Neural crest cell (in vitro differentiated cells): Measurements from ENCODE around the gene NOL9. TPM values are rescaled to one million over a fixed set of nuclear protein-coding genes. Genes with fewer than 3 reads are reported as not detected.

Experiments used
- DNase-seq: peaks from one replicate; pipeline ENCODE4 v3.0.0; 2021; ENCODE audit warnings: low read depth, mixed read lengths, low spot score
- H3K27ac Mint-ChIP-seq: one replicate; pipeline ENCODE4 v1.8.0; 2021; ENCODE audit warnings: mild to moderate bottlenecking, mixed read lengths; ENCODE audit not compliant: unreplicated experiment
- H3K27me3 Mint-ChIP-seq: 2 replicates; pipeline ENCODE4 v1.8.0; 2021; ENCODE audit warnings: low read depth, mild to moderate bottlenecking, mixed read lengths
- H3K36me3 Mint-ChIP-seq: 2 replicates; pipeline ENCODE4 v1.8.0; 2021; ENCODE audit warnings: low read depth, mild to moderate bottlenecking, mixed read lengths
- H3K4me1 Mint-ChIP-seq: 2 replicates; pipeline ENCODE4 v1.8.0; 2021; ENCODE audit warnings: mixed read lengths
- H3K4me3 Mint-ChIP-seq: one replicate; pipeline ENCODE4 v1.8.0; 2021; ENCODE audit warnings: mild to moderate bottlenecking, mixed read lengths
- H3K9me3 Mint-ChIP-seq: 2 replicates; pipeline ENCODE4 v1.8.0; 2021; ENCODE audit warnings: mixed read lengths
- total RNA-seq: library from RNA; stranded (reverse); gene quantifications from 2 replicates; pipeline ENCODE4 v1.2.1, GENCODE V29; 2021
- TF ChIP-seq, protein P1 (sequence below): fragments of 200-600 bp; sonication (generic); conservative IDR thresholded peaks from 2 replicates; pipeline ENCODE4 v1.5.0; 2021; ENCODE audit warnings: antibody characterized with exemption, mild to moderate bottlenecking

NOL9 gene
- total RNA-seq, 1 donor from 2014 or later, result 47.2 TPM

DNA sequence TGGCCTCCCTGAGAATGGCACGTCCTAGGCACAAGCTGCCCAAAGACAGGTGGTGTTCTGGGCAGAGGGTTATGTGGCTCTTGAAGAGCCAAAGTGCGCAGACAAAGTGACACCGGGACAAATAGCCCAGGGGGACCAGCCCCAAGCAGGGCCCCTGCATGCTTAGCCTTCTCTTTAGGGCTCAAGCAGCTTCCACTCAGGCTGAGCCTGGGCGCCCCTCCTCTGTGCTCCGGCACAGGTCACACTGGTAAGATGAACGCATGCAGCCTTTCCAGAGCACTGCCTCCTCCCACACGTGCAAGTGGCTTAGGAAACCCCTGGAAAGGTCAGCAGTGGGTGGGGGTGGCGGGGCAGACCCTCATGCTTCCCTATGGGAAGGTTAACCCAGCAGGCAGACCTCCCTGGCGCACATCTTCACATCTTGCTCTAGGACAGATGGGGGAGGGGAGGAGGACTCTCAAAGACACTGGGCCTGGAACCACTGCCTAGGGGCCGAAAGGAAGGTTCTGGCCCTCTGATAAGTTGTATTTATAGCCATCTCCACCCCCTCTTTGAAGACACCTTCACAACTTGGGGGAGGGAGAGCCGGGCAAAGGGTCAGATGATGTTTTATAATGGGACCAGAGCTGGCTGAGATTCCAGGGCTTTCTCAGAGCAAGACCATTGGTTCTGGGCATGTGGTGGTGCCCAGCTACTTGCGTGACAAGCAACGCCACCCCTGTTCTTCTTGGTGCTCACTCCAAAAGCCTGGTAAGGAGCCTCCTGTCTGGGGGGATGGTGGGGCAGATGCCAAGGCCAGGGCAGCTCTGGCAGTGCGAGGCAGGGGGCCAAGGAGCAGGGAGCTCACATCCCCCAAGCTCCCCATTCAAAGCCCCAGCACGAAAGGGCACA, 42.8 kb upstream of the NOL9 start:
- H3K9me3 Mint-ChIP-seq, result no peaks in the 10 kb centered on the region
- peaks cover 2% of the 10 kb centered on the region for H3K36me3 Mint-ChIP-seq
- H3K27me3 Mint-ChIP-seq, result peaks cover 3% of the 10 kb centered on the region
- TF ChIP-seq, protein P1, sequence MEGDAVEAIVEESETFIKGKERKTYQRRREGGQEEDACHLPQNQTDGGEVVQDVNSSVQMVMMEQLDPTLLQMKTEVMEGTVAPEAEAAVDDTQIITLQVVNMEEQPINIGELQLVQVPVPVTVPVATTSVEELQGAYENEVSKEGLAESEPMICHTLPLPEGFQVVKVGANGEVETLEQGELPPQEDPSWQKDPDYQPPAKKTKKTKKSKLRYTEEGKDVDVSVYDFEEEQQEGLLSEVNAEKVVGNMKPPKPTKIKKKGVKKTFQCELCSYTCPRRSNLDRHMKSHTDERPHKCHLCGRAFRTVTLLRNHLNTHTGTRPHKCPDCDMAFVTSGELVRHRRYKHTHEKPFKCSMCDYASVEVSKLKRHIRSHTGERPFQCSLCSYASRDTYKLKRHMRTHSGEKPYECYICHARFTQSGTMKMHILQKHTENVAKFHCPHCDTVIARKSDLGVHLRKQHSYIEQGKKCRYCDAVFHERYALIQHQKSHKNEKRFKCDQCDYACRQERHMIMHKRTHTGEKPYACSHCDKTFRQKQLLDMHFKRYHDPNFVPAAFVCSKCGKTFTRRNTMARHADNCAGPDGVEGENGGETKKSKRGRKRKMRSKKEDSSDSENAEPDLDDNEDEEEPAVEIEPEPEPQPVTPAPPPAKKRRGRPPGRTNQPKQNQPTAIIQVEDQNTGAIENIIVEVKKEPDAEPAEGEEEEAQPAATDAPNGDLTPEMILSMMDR, result no peak
- peaks cover 16% of the 10 kb centered on the region for H3K4me1 Mint-ChIP-seq
- no peak overlapping the region for H3K27ac Mint-ChIP-seq
- no peak for DNase-seq
- H3K4me3 Mint-ChIP-seq, result peak overlapping the region; percentile 47

DNA sequence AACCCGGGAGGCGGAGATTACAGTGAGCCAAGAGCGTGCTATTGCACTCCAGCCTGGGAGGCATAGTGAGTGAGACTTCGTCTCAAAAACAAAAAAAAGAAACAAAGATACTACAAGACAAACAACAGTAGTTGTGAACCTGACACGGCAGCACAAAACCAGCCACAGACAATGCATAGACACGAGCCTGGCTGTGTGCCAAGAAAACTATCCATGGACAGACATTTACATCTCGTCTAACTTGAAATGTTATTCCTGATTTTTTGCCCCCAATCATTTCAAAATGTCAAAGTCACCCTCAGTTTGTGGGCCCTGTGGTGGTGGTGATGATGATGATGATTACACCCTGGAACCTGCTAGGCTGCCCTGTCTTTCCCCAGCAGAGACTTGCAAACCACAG, 42.0 kb upstream of the NOL9 start:
- Mint-ChIP-seq H3K4me3 (peak overlapping the region; percentile 38), H3K27me3 (peaks cover 3% of the 10 kb centered on the region), H3K36me3 (peaks cover 2% of the 10 kb centered on the region), H3K9me3 (no peaks in the 10 kb centered on the region), H3K27ac (no peak overlapping the region), H3K4me1 (peaks cover 14% of the 10 kb centered on the region)
- DNase-seq, result no peak
- TF ChIP-seq, protein P1, result no peak

DNA sequence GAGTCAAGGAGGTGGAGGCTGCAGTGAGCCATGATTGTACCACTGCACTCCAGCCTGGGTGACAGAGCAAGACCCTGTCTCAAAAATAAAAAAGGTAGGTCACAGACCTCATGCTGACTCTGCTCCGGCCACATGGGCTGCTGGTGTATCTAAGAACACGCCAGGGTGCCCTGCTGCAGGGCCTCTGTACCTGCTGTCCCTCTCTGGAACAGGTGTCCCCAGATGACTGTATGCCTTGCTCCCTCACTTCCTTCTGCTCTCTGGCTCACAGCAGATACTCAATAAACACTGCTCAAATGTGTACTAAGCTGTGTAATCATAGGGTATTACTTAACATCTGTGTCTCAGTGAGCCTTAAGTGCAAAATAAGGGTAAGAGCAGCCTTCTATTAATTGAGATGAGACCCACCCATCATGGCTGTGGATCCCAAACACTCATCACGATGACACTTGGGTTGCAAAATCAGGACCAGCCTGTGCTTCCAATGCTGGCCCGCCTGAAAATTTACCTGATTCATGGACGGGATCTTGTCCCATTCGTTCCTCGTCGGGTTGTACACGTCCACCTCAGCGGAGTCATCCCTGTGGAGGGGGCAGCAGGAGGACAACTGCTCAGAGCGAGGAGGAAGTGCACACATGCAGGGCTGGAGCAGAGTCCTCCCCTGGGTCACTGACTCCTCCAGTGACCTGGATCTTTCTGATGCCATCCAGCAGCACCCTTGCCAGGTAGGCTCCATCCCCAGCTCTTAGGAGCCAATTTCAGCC, 40.8 kb upstream of the NOL9 start:
- TF ChIP-seq, protein P1, result no peak
- Mint-ChIP-seq H3K4me3 (no peak overlapping the region), H3K27me3 (no peaks in the 10 kb centered on the region), H3K27ac (peak overlapping the region; percentile 57), H3K4me1 (peaks cover 2% of the 10 kb centered on the region), H3K9me3 (no peaks in the 10 kb centered on the region), H3K36me3 (peaks cover 2% of the 10 kb centered on the region)
- DNase-seq, result no peak

DNA sequence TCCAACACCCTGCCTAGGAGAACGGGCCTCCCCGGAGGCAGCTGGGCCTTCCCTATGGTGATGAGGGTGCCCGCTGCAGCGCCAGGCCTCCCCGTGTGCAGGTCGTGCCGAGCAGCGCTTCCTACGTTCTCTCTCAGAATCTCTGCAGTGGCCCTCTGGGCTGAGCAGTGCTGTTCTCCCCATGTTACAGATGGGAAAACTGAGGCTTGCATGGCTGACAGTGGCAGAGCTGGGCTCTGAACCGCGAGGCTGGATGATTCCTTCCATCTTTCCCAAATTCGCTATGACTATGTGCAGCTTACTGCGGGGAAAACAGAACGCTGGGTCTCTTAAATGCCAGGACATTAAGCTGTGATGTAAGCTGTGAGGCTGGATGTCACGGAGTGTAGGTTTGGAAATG, 39.5 kb upstream of the NOL9 start:
- no peak for DNase-seq
- Mint-ChIP-seq H3K36me3 (peaks cover 2% of the 10 kb centered on the region), H3K9me3 (no peaks in the 10 kb centered on the region), H3K4me3 (peak overlapping the region; percentile 41), H3K27me3 (no peaks in the 10 kb centered on the region), H3K4me1 (no peaks in the 10 kb centered on the region), H3K27ac (no peak overlapping the region)
- TF ChIP-seq, protein P1, result no peak

DNA sequence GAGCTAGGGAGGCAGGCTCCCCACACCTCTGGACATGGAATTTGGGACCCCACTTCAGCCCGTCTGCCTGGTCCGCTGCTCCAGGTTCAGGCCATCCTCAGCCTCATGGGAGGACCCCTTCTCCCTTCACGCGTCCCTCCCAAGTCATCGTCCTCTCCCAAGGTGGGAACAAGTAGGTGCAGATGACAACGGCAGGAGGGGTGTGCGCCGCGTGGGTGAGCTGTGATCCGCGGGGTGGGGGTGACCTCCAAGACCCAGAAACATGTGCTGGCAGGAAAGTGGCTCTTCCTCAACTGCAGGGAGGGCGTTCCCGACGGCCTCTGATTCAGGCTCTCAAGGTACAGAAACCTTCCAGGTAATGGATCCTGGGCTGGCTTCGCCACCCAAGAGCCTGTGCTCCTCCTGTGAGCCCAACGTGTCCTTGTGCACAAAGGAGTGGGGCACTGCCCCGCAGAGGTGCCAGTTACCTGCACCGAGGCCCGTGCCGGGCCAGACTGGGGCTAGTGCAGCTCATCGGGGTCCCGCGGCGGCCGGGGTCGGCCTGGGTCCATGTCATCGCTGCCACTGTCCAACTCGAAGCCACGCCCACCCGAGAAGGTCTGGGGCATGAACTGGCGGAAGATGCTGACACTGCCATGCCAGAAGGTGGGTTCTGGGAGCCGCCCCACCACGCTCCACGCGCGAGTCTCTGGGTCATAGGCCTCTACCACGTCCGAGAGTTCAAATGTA, 38.7 kb upstream of the NOL9 start:
- peaks cover 2% of the 10 kb centered on the region for H3K36me3 Mint-ChIP-seq
- H3K27ac Mint-ChIP-seq, result no peak overlapping the region
- TF ChIP-seq, protein P1, result no peak
- H3K4me3 Mint-ChIP-seq, result no peak overlapping the region
- H3K27me3 Mint-ChIP-seq, result no peaks in the 10 kb centered on the region
- no peaks in the 10 kb centered on the region for H3K4me1 Mint-ChIP-seq
- no peaks in the 10 kb centered on the region for H3K9me3 Mint-ChIP-seq
- no peak for DNase-seq
